ENCODE results near the gene ASGR2. TPM values are rescaled to one million over a fixed set of nuclear protein-coding genes. Genes with fewer than 3 reads are reported as not detected.

Gene ASGR2
- total and polyA plus RNA-seq, 2 of the 13 experiments (the other 11 are each of a cell fraction or from before 2014, with no cell fraction given), result 320 to 754 TPM

DNA sequence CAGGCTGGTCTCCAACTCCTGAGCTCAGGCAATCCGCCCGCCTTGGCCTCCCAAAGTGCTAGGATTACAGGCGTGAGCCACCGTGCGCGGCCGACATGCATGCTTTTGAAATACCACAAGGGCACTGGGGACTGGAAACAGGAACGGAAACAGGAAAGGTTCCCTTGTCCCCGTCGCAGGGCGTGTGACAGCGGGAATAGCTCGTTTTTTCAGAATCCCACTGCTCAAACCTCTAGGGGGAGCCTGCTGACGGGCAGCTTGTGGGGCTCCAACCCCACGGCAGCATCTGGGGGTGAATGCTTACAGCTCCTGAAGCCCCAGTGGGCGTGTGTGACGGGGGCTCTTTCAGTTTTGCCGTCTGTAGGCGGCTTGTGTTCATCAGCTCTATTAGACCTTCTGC, 18.8 kb upstream of the ASGR2 start (continued):
- TF ChIP-seq, protein P1, sequence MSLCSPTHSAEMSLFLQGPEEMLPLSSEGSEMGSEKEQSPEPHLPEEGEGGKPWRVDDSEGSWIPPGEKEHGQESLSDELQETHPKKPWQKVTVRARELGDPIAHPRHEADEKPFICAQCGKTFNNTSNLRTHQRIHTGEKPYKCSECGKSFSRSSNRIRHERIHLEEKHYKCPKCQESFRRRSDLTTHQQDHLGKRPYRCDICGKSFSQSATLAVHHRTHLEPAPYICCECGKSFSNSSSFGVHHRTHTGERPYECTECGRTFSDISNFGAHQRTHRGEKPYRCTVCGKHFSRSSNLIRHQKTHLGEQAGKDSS (CRISPR knock-in tag; IDR thresholded peaks at IDR 0.05; ENCODE audit: borderline replicate concordance, low read depth), result 0 out of 2 replicates have a peak, but pooled peaks have one; percentile 33
- no peak for TF ChIP-seq ZNF501 (CRISPR knock-in tag; IDR thresholded peaks at IDR 0.05)
- TF ChIP-seq DMAP1 (CRISPR knock-in tag; IDR thresholded peaks at IDR 0.05), result no peak
- no peak for TF ChIP-seq ZNF720 (CRISPR knock-in tag; IDR thresholded peaks at IDR 0.05)
- TF ChIP-seq, protein P2, sequence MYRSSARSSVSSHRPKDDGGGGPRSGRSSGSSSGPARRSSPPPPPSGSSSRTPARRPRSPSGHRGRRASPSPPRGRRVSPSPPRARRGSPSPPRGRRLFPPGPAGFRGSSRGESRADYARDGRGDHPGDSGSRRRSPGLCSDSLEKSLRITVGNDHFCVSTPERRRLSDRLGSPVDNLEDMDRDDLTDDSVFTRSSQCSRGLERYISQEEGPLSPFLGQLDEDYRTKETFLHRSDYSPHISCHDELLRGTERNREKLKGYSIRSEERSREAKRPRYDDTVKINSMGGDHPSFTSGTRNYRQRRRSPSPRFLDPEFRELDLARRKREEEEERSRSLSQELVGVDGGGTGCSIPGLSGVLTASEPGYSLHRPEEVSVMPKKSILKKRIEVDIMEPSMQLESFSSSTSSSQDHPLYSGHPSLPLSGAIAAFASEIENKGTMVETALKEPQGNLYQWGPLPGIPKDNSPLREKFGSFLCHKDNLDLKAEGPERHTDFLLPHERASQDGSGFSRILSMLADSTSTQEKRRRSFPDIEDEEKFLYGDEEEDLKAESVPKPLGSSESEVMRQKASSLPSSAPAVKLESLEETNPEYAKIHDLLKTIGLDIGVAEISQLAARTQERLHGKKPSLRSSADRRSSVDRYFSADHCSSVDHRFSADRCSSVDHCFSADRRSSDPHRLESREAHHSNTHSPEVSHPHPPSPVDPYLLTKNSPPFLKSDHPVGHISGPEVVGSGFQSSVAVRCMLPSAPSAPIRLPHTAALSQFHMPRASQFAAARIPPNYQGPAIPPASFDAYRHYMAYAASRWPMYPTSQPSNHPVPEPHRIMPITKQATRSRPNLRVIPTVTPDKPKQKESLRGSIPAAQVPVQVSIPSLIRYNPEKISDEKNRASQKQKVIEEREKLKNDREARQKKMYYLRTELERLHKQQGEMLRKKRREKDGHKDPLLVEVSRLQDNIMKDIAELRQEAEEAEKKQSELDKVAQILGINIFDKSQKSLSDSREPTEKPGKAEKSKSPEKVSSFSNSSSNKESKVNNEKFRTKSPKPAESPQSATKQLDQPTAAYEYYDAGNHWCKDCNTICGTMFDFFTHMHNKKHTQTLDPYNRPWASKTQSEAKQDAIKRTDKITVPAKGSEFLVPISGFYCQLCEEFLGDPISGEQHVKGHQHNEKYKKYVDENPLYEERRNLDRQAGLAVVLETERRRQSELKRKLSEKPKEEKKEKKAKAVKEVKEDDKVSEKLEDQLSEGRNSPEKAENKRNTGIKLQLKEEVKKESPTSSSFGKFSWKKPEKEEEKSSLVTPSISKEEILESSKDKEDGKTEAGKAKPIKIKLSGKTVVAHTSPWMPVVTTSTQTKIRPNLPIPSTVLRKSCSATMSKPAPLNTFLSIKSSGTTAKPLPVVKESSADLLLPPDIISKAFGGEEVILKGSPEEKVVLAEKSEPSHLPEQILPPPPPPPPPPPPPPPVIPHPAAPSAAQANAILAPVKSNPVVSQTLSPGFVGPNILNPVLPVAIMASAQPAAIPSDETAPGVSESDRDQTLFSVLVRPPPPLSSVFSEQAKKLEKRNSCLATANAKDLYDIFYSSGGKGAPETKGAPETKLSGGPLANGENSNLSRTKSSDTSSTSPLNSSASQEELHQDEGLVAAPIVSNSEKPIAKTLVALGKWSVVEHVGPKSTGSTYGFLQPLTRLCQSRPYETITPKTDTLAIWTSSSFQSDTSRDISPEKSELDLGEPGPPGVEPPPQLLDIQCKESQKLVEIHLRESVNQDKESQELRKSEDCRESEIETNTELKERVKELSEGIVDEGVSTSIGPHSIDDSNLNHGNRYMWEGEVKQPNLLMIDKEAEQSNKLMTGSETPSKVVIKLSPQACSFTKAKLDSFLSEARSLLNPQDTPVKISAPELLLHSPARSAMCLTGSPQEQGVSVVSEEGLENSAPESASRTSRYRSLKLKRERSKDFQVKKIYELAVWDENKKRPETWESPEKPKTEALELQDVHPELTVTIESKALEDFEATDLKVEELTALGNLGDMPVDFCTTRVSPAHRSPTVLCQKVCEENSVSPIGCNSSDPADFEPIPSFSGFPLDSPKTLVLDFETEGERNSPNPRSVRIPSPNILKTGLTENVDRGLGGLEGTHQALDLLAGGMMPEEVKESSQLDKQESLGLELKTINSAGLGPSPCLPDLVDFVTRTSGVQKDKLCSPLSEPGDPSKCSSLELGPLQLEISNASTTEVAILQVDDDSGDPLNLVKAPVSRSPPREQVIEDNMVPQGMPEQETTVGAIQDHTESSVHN (CRISPR knock-in tag; IDR thresholded peaks at IDR 0.05), result no peak
- TF ChIP-seq MTA1 (CRISPR knock-in tag; IDR thresholded peaks at IDR 0.05; ENCODE audit: borderline replicate concordance), result no peak
- no peak for TF ChIP-seq FIP1L1 (IDR thresholded peaks at IDR 0.05; ENCODE audit: borderline replicate concordance, insufficient read depth, low read depth, low read length)
- no peak for TF ChIP-seq MEIS2 (CRISPR knock-in tag; IDR thresholded peaks at IDR 0.05)
- TF ChIP-seq, protein P3, sequence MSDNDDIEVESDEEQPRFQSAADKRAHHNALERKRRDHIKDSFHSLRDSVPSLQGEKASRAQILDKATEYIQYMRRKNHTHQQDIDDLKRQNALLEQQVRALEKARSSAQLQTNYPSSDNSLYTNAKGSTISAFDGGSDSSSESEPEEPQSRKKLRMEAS (IDR thresholded peaks at IDR 0.05), result peak; percentile 39; the same call in 1 of the 2 replicates
- TF ChIP-seq ZNF782 (CRISPR knock-in tag; IDR thresholded peaks at IDR 0.05; ENCODE audit: borderline replicate concordance), result no peak
- TF ChIP-seq ZNF746 (CRISPR knock-in tag; IDR thresholded peaks at IDR 0.05), result no peak
- TF ChIP-seq, protein P4, sequence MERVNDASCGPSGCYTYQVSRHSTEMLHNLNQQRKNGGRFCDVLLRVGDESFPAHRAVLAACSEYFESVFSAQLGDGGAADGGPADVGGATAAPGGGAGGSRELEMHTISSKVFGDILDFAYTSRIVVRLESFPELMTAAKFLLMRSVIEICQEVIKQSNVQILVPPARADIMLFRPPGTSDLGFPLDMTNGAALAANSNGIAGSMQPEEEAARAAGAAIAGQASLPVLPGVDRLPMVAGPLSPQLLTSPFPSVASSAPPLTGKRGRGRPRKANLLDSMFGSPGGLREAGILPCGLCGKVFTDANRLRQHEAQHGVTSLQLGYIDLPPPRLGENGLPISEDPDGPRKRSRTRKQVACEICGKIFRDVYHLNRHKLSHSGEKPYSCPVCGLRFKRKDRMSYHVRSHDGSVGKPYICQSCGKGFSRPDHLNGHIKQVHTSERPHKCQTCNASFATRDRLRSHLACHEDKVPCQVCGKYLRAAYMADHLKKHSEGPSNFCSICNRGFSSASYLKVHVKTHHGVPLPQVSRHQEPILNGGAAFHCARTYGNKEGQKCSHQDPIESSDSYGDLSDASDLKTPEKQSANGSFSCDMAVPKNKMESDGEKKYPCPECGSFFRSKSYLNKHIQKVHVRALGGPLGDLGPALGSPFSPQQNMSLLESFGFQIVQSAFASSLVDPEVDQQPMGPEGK (CRISPR knock-in tag; IDR thresholded peaks at IDR 0.05), result peak; percentile 24; the same call in 1 of the 2 replicates
- no peak for TF ChIP-seq CEBPG (CRISPR knock-in tag; IDR thresholded peaks at IDR 0.05)
- no peak for TF ChIP-seq ZNF629 (CRISPR knock-in tag; conservative IDR thresholded peaks at IDR 0.05)
- TF ChIP-seq, protein P5, sequence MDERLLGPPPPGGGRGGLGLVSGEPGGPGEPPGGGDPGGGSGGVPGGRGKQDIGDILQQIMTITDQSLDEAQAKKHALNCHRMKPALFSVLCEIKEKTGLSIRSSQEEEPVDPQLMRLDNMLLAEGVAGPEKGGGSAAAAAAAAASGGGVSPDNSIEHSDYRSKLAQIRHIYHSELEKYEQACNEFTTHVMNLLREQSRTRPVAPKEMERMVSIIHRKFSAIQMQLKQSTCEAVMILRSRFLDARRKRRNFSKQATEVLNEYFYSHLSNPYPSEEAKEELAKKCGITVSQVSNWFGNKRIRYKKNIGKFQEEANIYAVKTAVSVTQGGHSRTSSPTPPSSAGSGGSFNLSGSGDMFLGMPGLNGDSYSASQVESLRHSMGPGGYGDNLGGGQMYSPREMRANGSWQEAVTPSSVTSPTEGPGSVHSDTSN (CRISPR knock-in tag; IDR thresholded peaks at IDR 0.05), result no peak
- TF ChIP-seq ZNF460 (CRISPR knock-in tag; IDR thresholded peaks at IDR 0.05; ENCODE audit: borderline replicate concordance), result peak; percentile 60; the same call in 1 of the 2 replicates
- TF ChIP-seq MED1 (CRISPR knock-in tag; IDR thresholded peaks at IDR 0.05), result 0 out of 2 replicates have a peak, but pooled peaks have one; percentile 17
- no peak for TF ChIP-seq YY1 (IDR thresholded peaks at IDR 0.05; ENCODE audit: insufficient read depth, insufficient replicate concordance, low read depth, low read length)
- no peak for TF ChIP-seq NFKBIZ (CRISPR knock-in tag; IDR thresholded peaks at IDR 0.05)
